KG1 (cell line): Measurements from ENCODE around the gene PAFAH1B1.
"Not testable (repeated sequence)": the region's sequence is repeated elsewhere in the genome, so short reads cannot be mapped to it uniquely, and the experiment has no call there.

Source experiments
- DNase-seq: peaks from one replicate; lab custom pipeline; 2025; lab: John Stamatoyannopoulos, UW

PAFAH1B1 gene

GRCh38 chr17:2689411-2690164, 96.1 kb downstream of the PAFAH1B1 start:
- no peak for DNase-seq

GRCh38 chr17:2690165-2691068, 97.0 kb downstream of the PAFAH1B1 start:
- no peak for DNase-seq

- no peak for DNase-seq
Observed at GRCh38 chr17:2691069-2691871, 97.8 kb downstream of the PAFAH1B1 start.

- no peak for DNase-seq
Observed at GRCh38 chr17:2691965-2692780, 98.7 kb downstream of the PAFAH1B1 start.

- no peak for DNase-seq
Observed at GRCh38 chr17:2692781-2693135, 99.3 kb downstream of the PAFAH1B1 start.

- no peak for DNase-seq
Observed at GRCh38 chr17:2693561-2694380, 100.3 kb downstream of the PAFAH1B1 start.

- no peak for DNase-seq
Observed at GRCh38 chr17:2694381-2695242, 101.2 kb downstream of the PAFAH1B1 start.

GRCh38 chr17:2695243-2695960, 101.9 kb downstream of the PAFAH1B1 start:
- no peak for DNase-seq

- no peak for DNase-seq
Observed at GRCh38 chr17:2695961-2696760, 102.7 kb downstream of the PAFAH1B1 start.

- no peak for DNase-seq
Observed at GRCh38 chr17:2697611-2698162, 104.2 kb downstream of the PAFAH1B1 start.

- not testable (repeated sequence) for DNase-seq
Observed at GRCh38 chr17:2699216-2699805, 105.9 kb downstream of the PAFAH1B1 start.

GRCh38 chr17:2700030-2700490, 106.6 kb downstream of the PAFAH1B1 start:
- no peak for DNase-seq

GRCh38 chr17:2700491-2701141, 107.2 kb downstream of the PAFAH1B1 start:
- DNase-seq: no peak

- DNase-seq: no peak
Observed at GRCh38 chr17:2701161-2701995, 107.9 kb downstream of the PAFAH1B1 start.

GRCh38 chr17:2701996-2702741, 108.7 kb downstream of the PAFAH1B1 start:
- no peak for DNase-seq
